ENCODE results near the gene NEDD4. TPM values are rescaled to one million over a fixed set of nuclear protein-coding genes. Genes with fewer than 3 reads are reported as not detected.

NEDD4 gene
- total RNA-seq, 1 donor from 2014 or later: 33.9 TPM

DNA sequence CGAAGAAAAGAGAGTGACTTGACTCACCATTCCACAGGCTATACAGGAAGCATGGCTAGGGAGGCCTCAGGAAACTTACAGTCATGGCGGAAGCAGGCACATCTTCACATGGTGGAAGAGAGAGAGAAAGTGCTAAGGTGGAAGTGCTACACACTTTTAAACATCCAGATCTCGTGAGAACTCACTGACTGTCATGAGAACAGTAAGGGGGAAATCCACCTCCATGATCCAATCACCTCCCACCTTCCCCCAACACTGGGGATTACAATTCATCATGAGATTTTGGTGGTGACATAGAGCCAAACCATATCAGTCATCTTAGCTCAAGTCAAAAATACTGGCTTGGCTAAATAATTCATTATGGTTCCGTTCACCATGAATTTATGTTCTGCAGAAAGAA lies 45.3 kb upstream of the NEDD4 start:
- H3K27ac Mint-ChIP-seq (ENCODE audit: unreplicated experiment): no peak overlapping the region
- no peak for DNase-seq (ENCODE audit: low spot score)
- H3K9me3 Mint-ChIP-seq (ENCODE audit: unreplicated experiment): no peaks in the 10 kb centered on the region
- H3K4me3 Mint-ChIP-seq (ENCODE audit: unreplicated experiment): no peak overlapping the region
- peaks cover 5% of the 10 kb centered on the region for H3K27me3 Mint-ChIP-seq (ENCODE audit: unreplicated experiment)
- TF ChIP-seq, protein P1, sequence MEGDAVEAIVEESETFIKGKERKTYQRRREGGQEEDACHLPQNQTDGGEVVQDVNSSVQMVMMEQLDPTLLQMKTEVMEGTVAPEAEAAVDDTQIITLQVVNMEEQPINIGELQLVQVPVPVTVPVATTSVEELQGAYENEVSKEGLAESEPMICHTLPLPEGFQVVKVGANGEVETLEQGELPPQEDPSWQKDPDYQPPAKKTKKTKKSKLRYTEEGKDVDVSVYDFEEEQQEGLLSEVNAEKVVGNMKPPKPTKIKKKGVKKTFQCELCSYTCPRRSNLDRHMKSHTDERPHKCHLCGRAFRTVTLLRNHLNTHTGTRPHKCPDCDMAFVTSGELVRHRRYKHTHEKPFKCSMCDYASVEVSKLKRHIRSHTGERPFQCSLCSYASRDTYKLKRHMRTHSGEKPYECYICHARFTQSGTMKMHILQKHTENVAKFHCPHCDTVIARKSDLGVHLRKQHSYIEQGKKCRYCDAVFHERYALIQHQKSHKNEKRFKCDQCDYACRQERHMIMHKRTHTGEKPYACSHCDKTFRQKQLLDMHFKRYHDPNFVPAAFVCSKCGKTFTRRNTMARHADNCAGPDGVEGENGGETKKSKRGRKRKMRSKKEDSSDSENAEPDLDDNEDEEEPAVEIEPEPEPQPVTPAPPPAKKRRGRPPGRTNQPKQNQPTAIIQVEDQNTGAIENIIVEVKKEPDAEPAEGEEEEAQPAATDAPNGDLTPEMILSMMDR (IDR thresholded peaks at IDR 0.05; ENCODE audit: unreplicated experiment): no peak
- no peaks in the 10 kb centered on the region for H3K36me3 Mint-ChIP-seq (ENCODE audit: low read depth, unreplicated experiment)
- peaks cover 5% of the 10 kb centered on the region for H3K4me1 Mint-ChIP-seq (ENCODE audit: unreplicated experiment)

DNA sequence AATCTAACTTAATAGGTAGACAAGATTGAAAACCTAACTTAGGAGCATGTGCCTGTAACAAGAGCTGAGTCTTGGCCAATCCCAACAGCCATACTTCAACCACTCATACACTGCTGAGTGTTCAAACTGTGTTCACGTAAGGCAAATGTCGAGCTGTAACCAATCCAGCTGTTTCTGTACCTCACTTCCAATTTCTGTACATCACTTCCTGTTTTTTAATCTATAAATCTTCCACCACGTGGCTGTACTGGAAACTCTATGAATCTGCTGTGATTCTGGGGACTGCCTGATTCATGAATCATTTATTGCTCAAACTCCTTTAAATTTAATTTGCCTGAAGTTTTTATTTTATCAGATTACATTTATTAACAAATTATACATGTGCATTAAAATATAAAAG lies 44.6 kb upstream of the NEDD4 start:
- Mint-ChIP-seq H3K4me1 (ENCODE audit: unreplicated experiment) (peaks cover 2% of the 10 kb centered on the region), H3K4me3 (ENCODE audit: unreplicated experiment) (no peak overlapping the region), H3K36me3 (ENCODE audit: low read depth, unreplicated experiment) (no peaks in the 10 kb centered on the region), H3K27ac (ENCODE audit: unreplicated experiment) (no peak overlapping the region), H3K27me3 (ENCODE audit: unreplicated experiment) (peaks cover 5% of the 10 kb centered on the region), H3K9me3 (ENCODE audit: unreplicated experiment) (no peaks in the 10 kb centered on the region)
- TF ChIP-seq, protein P1 (IDR thresholded peaks at IDR 0.05; ENCODE audit: unreplicated experiment): no peak
- DNase-seq (ENCODE audit: low spot score): no peak

DNA sequence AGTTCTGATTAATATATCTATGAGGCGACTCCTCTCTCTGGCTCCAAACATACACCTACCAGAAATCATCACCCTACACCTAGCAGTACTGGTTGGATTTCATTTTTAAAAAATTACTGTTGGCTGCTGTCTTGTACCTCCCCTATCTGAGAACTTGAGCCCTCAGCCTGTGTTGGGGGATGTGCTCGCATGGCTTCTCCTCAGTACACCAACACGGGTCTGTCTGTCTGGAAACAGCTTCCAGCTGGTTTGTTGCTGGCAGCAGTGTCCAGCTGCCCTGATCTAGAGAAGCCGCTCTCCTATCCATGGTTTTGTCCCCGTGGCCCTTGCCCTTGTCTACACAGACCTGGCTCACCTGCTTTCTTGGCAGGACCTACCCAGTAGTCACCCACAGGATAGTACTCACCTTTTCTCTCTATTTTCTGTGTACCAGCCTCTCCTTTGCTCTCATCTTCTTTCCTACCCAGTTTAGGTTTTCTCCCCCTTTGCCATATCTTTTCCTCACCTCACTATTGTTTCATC lies 43.2 kb upstream of the NEDD4 start:
- Mint-ChIP-seq H3K9me3 (ENCODE audit: unreplicated experiment) (no peaks in the 10 kb centered on the region), H3K27me3 (ENCODE audit: unreplicated experiment) (peaks cover 3% of the 10 kb centered on the region), H3K36me3 (ENCODE audit: low read depth, unreplicated experiment) (no peaks in the 10 kb centered on the region), H3K4me1 (ENCODE audit: unreplicated experiment) (no peaks in the 10 kb centered on the region), H3K4me3 (ENCODE audit: unreplicated experiment) (no peak overlapping the region), H3K27ac (ENCODE audit: unreplicated experiment) (no peak overlapping the region)
- TF ChIP-seq, protein P1 (IDR thresholded peaks at IDR 0.05; ENCODE audit: unreplicated experiment): no peak
- DNase-seq (ENCODE audit: low spot score): no peak

DNA sequence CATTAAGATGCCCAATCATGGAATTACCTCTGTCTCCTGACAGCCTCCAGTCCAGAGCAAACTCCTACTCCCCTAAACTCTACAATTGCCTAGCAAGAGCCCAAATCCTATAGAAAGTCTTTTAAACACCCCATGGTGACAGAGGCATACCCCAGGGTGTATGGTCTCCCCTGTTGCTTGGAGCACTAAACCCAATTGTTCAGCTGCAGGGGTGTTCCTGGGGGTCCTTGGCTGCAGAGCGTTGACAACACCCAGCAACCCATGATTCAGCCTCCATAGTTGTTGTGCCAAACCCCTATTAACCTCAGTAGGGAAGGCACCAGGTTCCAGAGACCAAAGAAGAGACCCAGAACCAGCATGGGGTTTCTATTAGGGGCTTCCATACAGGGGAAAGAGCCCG lies 41.8 kb upstream of the NEDD4 start:
- no peak for DNase-seq (ENCODE audit: low spot score)
- Mint-ChIP-seq H3K27ac (ENCODE audit: unreplicated experiment) (no peak overlapping the region), H3K36me3 (ENCODE audit: low read depth, unreplicated experiment) (no peaks in the 10 kb centered on the region), H3K9me3 (ENCODE audit: unreplicated experiment) (no peaks in the 10 kb centered on the region), H3K27me3 (ENCODE audit: unreplicated experiment) (peaks cover 3% of the 10 kb centered on the region), H3K4me1 (ENCODE audit: unreplicated experiment) (no peaks in the 10 kb centered on the region), H3K4me3 (ENCODE audit: unreplicated experiment) (no peak overlapping the region)
- TF ChIP-seq, protein P1 (IDR thresholded peaks at IDR 0.05; ENCODE audit: unreplicated experiment): no peak

DNA sequence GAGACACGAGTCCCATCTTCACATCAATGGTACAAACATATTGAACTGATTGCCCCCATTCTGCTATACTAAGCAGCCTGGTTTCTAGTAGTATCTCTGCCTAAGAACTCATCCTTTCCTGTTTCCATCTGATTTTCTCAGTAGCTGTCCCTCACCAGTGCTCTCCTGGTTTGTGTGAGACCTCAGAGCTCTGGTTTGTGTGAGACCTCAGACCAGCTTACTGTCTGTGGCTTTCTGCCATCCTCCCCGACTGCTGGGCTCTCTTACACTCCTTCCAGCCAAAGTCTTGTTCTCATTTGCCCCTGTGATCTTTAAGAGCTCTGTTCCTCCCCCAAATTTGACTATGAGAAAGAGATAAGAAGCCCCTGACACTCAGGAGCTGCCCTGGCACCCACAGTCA lies 41.1 kb upstream of the NEDD4 start:
- Mint-ChIP-seq H3K9me3 (ENCODE audit: unreplicated experiment) (no peaks in the 10 kb centered on the region), H3K4me3 (ENCODE audit: unreplicated experiment) (no peak overlapping the region), H3K4me1 (ENCODE audit: unreplicated experiment) (no peaks in the 10 kb centered on the region), H3K27ac (ENCODE audit: unreplicated experiment) (no peak overlapping the region), H3K36me3 (ENCODE audit: low read depth, unreplicated experiment) (no peaks in the 10 kb centered on the region), H3K27me3 (ENCODE audit: unreplicated experiment) (peaks cover 3% of the 10 kb centered on the region)
- DNase-seq (ENCODE audit: low spot score): no peak
- TF ChIP-seq, protein P1 (IDR thresholded peaks at IDR 0.05; ENCODE audit: unreplicated experiment): no peak

All from endothelial cell (in vitro differentiated cells).